Measurements from ENCODE around the gene ARHGAP27. TPM values are rescaled to one million over a fixed set of nuclear protein-coding genes. Genes with fewer than 3 reads are reported as not detected.
A peak's percentile ranks its signal among the peaks of the same experiment; 100 is the strongest.

The ARHGAP27 gene
- total RNA-seq, 4 donors from 2014 or later: 11.2 to 15.0 (median 12.9) TPM

DNA sequence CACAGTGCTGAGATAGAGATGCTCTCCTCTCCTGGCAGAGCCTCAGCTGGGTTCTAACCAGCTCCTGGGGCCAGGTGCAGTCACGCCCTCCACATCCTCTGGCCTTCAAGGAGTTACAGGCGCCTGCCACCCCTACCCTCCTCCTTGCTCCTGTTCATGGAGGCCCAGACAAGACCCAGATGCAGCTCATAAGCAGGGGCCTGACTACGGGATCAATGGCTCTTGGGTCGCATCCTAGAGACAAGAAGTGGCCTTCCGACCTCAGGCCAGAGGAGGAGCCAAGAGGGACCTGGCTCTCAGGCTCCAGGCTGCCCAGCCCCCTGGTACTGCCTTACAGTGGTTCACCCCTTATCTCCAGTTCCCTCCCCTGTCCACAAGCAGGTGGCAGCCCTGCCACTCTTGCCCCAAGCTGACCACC, 23.0 kb downstream of the ARHGAP27 start:
- DNase-seq (ENCODE audit: extremely low spot score): no peak
- peaks cover 34 to 58% (median 49%) of the 10 kb centered on the region in 4 donors for H3K4me1 ChIP-seq
- intact Hi-C loops (cut with DNase I): no loop called here
- H3K27me3 ChIP-seq: peaks cover 0 to 24% (median 0%) of the 10 kb centered on the region in 4 donors
- peaks cover 0 to 14% (median 6%) of the 10 kb centered on the region in 4 donors for H3K36me3 ChIP-seq
- peak overlapping the region; percentile 28 to 53 (median 36) for H3K4me3 ChIP-seq
- no CpG with 5 or more reads among the region's 5 CpGs for WGBS
- no peaks in the 10 kb centered on the region for H3K9me3 ChIP-seq
- no peak for TF ChIP-seq POLR2A (IDR thresholded peaks at IDR 0.05; ENCODE audit: low read depth)
- no peak for TF ChIP-seq CTCF (IDR thresholded peaks at IDR 0.05)
- no peak for TF ChIP-seq POLR2AphosphoS5 (IDR thresholded peaks at IDR 0.05)
- no peak for TF ChIP-seq EP300 (IDR thresholded peaks at IDR 0.05)
- peak overlapping the region in 3 of 4 donors; percentile 54 to 66 (median 60) for H3K27ac ChIP-seq (replicated peaks in 1 of 4)

DNA sequence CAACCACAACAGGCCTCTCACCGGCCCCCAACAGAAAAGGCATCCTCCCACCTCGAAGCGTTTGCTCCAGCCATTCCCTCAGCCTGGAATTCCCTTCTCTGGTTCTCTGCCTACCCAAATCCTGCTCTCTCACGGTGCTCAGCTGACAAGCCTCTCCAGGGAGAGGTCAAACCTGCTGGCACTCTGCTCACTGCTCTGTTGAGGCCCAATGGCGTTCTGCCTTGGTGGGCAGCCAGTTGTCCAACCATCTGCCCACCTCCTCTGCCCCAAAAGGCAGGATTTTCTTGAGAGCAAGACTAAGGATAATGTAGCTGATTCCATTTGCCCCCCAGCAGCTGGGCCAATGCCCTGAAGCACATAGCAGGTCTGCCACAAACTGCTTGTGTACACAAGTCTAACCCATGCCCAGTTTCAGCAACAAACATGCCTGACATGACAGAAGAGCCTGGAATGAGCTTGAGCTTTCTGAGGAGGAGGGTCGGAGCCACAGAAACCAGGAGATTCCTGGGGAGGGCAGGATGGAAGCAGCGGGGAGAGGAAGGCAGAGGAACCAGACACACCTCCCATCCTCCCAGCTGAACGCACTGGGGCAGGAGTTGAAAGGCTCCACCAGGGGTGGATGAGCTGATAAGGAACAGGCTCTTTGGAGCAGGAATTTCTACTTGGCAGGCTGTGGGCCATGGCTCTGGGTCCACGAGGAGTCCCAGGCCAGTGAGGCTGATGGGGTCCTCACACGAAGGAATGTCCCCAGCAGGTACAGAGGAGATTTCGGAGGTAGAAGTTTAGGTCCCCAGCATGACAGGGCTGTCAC, 23.9 kb downstream of the ARHGAP27 start:
- TF ChIP-seq POLR2AphosphoS5 (IDR thresholded peaks at IDR 0.05): no peak
- TF ChIP-seq EP300 (IDR thresholded peaks at IDR 0.05): no peak
- TF ChIP-seq CTCF (IDR thresholded peaks at IDR 0.05): no peak
- TF ChIP-seq POLR2A (IDR thresholded peaks at IDR 0.05; ENCODE audit: low read depth): no peak
- Histone ChIP-seq H3K36me3 (peaks cover 0 to 23% (median 12%) of the 10 kb centered on the region in 4 donors), H3K4me1 (peaks cover 34 to 58% (median 49%) of the 10 kb centered on the region in 4 donors), H3K27ac (replicated peaks in 1 of 4) (no peak overlapping the region), H3K9me3 (no peaks in the 10 kb centered on the region), H3K4me3 (peak overlapping the region in 2 of 4 donors; percentile 35 to 53), H3K27me3 (peaks cover 0 to 25% (median 0%) of the 10 kb centered on the region in 4 donors)
- no peak for DNase-seq (ENCODE audit: extremely low spot score)
- 67% methylated on average over 11 of the region's 11 CpGs for whole genome bisulfite sequencing
- intact Hi-C loops (cut with DNase I): no loop called here

DNA sequence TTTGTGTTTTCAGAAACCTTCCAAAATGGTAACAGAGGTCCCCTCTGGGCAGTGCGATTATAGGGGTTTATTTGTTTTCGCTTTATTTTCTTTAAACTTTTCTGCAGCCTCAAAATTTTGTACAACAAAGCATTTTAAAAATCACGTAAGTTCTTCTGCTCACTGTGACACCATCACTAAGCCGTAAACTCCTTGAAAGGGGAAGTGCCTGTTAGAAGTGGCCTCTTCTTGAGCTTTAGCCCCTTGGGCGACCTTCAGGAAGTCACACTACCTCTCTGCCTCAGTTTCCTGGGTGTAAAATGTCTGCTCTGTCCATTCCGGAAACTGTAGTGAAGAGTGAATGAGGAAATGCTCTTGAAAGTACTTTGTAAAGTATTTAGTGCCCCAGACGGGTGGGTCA, 26.6 kb downstream of the ARHGAP27 start:
- Histone ChIP-seq H3K4me3 (peak overlapping the region in 2 of 4 donors; percentile 34 to 39), H3K4me1 (peaks cover 19 to 39% (median 33%) of the 10 kb centered on the region in 4 donors), H3K27ac (replicated peaks in 1 of 4) (no peak overlapping the region), H3K9me3 (no peaks in the 10 kb centered on the region), H3K27me3 (peaks cover 0 to 25% (median 0%) of the 10 kb centered on the region in 4 donors), H3K36me3 (peaks cover 0 to 49% (median 32%) of the 10 kb centered on the region in 4 donors)
- intact Hi-C loops (cut with DNase I): no loop called here
- 79% methylated on average over 7 of the region's 7 CpGs for WGBS
- DNase-seq (ENCODE audit: extremely low spot score): no peak
- TF ChIP-seq CTCF (IDR thresholded peaks at IDR 0.05): no peak
- TF ChIP-seq POLR2AphosphoS5 (IDR thresholded peaks at IDR 0.05): no peak

- no peak overlapping the region for H3K27ac ChIP-seq (replicated peaks in 1 of 4)
- H3K9me3 ChIP-seq: no peaks in the 10 kb centered on the region
- H3K36me3 ChIP-seq: peaks cover 0 to 51% (median 35%) of the 10 kb centered on the region in 4 donors
- 54% methylated on average over 17 of the region's 48 CpGs for WGBS
- H3K4me3 ChIP-seq: peak overlapping the region; percentile 34 to 48 (median 38)
- intact Hi-C loops (cut with DNase I): no loop called here
- no peak for DNase-seq (ENCODE audit: extremely low spot score)
- no peak for TF ChIP-seq CTCF (IDR thresholded peaks at IDR 0.05)
- peaks cover 12 to 33% (median 27%) of the 10 kb centered on the region in 4 donors for H3K4me1 ChIP-seq
- H3K27me3 ChIP-seq: peaks cover 0 to 25% (median 0%) of the 10 kb centered on the region in 4 donors
These were observed 27.2 kb downstream of the ARHGAP27 start for GRCh38 chr17:45405250-45406086.

Measured in esophagus muscularis mucosa (tissue), 4 donors.